Measurements from ENCODE around the gene SLC26A2.

- TF ChIP-seq GATA2 (IDR thresholded peaks at IDR 0.05; ENCODE audit: low read depth, low read length): no peak
- no peak for TF ChIP-seq GATA3 (IDR thresholded peaks at IDR 0.05; ENCODE audit: low read depth, low read length)
These were observed 29.6 kb upstream of the SLC26A2 start for GRCh38 chr5:149930749-149931574.

All from SH-SY5Y (cell line).